Liver (tissue), 3 donors: Measurements from ENCODE around the gene ARNT2.

ENCODE experiments used
- ATF3 ChIP-seq: IDR thresholded peaks from 2 replicates; pipeline ENCODE4 v1.6.1; 2016; ENCODE audit warnings: antibody characterized with exemption
- CTCF ChIP-seq: fragments of 150-350 bp; IDR thresholded peaks from 2 replicates; pipeline ENCODE4 v1.5.1; 2017; ENCODE audit warnings: improper control_type of control experiment, low read depth, low read length; ENCODE audit not compliant: missing input control
- FOXA1 ChIP-seq: IDR thresholded peaks from 2 replicates; pipeline ENCODE4 v1.6.1; 2016; ENCODE audit warnings: antibody characterized with exemption
- GABPA ChIP-seq, 2 donors: IDR thresholded peaks in 1 of 2; conservative IDR thresholded peaks in 1 of 2; 2 replicates each; pipeline ENCODE4 v1.6.1; 2016; ENCODE audit warnings: antibody characterized with exemption in 2 of 2, mild to moderate bottlenecking in 1 of 2, moderate library complexity in 1 of 2
- JUND ChIP-seq, 2 donors: IDR thresholded peaks; 2 replicates each; pipeline ENCODE4 v1.6.1; 2016; ENCODE audit warnings: antibody characterized with exemption in 2 of 2
- MAX ChIP-seq: IDR thresholded peaks from 2 replicates; pipeline ENCODE4 v1.6.1; 2016; ENCODE audit warnings: antibody characterized with exemption
- TAF1 ChIP-seq: conservative IDR thresholded peaks from 2 replicates; pipeline ENCODE4 v1.6.1; 2016; ENCODE audit warnings: antibody characterized with exemption, mild to moderate bottlenecking
- YY1 ChIP-seq: IDR thresholded peaks from 2 replicates; pipeline ENCODE4 v1.6.1; 2016; ENCODE audit warnings: antibody characterized with exemption, mild to moderate bottlenecking
- donor health status: healthy.
- donor health status: healthy.

- peak; percentile 64 for TF ChIP-seq MAX
- TF ChIP-seq CTCF, result peak; percentile 12
- peak; percentile 82 for TF ChIP-seq FOXA1
- TF ChIP-seq TAF1, result no peak
- TF ChIP-seq YY1, result peak; percentile 93
- no peak for TF ChIP-seq GABPA (IDR thresholded peaks at IDR 0.05 in 1 of 2, conservative IDR thresholded peaks at IDR 0.05 in 1 of 2)
- TF ChIP-seq ATF3, result no peak
- TF ChIP-seq JUND (IDR thresholded peaks at IDR 0.05), result no peak
These were observed 180.4 kb downstream of the ARNT2 start for GRCh38 chr15:80584561-80584964.
